ENCODE data around the gene ILF3. TPM values are rescaled to one million over a fixed set of nuclear protein-coding genes. Genes with fewer than 3 reads are reported as not detected.
"Not testable (repeated sequence)": the region's sequence is repeated elsewhere in the genome, so short reads cannot be mapped to it uniquely, and the experiment has no call there.

Gene ILF3
- total RNA-seq, 1 donor from 2014 or later, result 125 TPM

GRCh38 chr19:10662384-10663251 is 8.5 kb downstream of the ILF3 start:
- TF ChIP-seq, protein P1, sequence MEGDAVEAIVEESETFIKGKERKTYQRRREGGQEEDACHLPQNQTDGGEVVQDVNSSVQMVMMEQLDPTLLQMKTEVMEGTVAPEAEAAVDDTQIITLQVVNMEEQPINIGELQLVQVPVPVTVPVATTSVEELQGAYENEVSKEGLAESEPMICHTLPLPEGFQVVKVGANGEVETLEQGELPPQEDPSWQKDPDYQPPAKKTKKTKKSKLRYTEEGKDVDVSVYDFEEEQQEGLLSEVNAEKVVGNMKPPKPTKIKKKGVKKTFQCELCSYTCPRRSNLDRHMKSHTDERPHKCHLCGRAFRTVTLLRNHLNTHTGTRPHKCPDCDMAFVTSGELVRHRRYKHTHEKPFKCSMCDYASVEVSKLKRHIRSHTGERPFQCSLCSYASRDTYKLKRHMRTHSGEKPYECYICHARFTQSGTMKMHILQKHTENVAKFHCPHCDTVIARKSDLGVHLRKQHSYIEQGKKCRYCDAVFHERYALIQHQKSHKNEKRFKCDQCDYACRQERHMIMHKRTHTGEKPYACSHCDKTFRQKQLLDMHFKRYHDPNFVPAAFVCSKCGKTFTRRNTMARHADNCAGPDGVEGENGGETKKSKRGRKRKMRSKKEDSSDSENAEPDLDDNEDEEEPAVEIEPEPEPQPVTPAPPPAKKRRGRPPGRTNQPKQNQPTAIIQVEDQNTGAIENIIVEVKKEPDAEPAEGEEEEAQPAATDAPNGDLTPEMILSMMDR (conservative IDR thresholded peaks at IDR 0.05; ENCODE audit: low read depth, low read length), result no peak
- no peak for DNase-seq (ENCODE audit: low read depth)
- no peak overlapping the region for H3K4me3 ChIP-seq (ENCODE audit: low read depth, low read length)

- DNase-seq (ENCODE audit: low read depth); H3K4me3 ChIP-seq (ENCODE audit: low read depth, low read length): not testable (repeated sequence)
These were observed 9.1 kb downstream of the ILF3 start for GRCh38 chr19:10663252-10663563.

DNA sequence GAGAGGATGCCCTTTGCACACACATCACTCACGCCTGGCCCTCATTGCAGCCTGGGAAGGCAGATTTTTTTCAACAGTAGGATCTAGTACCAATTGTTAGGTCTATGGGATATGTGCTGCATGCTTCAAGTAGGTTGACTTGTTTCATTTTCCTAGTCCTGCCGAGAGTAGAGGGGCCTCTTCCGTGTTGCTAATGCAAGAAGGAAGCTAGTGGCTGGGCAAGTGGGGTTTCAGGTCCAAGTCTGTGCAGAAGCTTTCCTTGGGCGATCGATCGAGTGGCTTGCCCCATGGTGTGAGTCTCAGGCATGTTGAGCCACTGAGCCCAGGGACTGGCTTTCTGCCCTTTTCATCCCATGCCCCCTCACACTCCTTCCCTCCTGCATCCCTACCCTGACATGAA is 13.7 kb downstream of the ILF3 start:
- TF ChIP-seq, protein P1 (conservative IDR thresholded peaks at IDR 0.05; ENCODE audit: low read depth, low read length), result no peak
- no peak overlapping the region for H3K4me3 ChIP-seq (ENCODE audit: low read depth, low read length)
- DNase-seq (ENCODE audit: low read depth), result no peak

- no peak for DNase-seq (ENCODE audit: low read depth)
- TF ChIP-seq, protein P1 (conservative IDR thresholded peaks at IDR 0.05; ENCODE audit: low read depth, low read length), result no peak
- H3K4me3 ChIP-seq (ENCODE audit: low read depth, low read length), result no peak overlapping the region
These were observed 15.1 kb downstream of the ILF3 start for GRCh38 chr19:10669246-10669645.

DNA sequence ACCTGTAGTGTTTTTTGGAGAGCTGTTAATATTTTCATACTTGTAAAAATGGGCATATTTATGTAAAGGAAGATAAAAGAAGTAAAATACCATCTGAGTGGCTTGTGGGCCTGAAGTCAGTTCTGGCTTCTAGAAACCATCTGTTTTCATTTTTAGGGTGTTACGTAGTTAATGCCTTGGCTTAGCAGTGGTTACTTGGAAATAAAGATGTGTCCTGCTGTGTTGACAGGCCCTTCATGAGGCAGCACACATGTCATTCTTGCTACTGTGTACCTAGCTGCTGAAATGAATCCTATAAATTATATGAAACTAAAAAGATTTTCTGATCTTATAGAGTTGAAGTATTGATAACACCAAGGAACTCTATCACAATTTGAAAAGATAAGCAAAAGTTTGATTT is 16.0 kb downstream of the ILF3 start:
- H3K4me3 ChIP-seq (ENCODE audit: low read depth, low read length), result no peak overlapping the region
- no peak for DNase-seq (ENCODE audit: low read depth)
- TF ChIP-seq, protein P1 (conservative IDR thresholded peaks at IDR 0.05; ENCODE audit: low read depth, low read length), result no peak

GRCh38 chr19:10670876-10671804 is 17.0 kb downstream of the ILF3 start:
- no peak for DNase-seq (ENCODE audit: low read depth)
- TF ChIP-seq, protein P1 (conservative IDR thresholded peaks at IDR 0.05; ENCODE audit: low read depth, low read length), result no peak
- no peak overlapping the region for H3K4me3 ChIP-seq (ENCODE audit: low read depth, low read length)

GRCh38 chr19:10671922-10672321 is 17.8 kb downstream of the ILF3 start:
- DNase-seq (ENCODE audit: low read depth); H3K4me3 ChIP-seq (ENCODE audit: low read depth, low read length): not testable (repeated sequence)

DNA sequence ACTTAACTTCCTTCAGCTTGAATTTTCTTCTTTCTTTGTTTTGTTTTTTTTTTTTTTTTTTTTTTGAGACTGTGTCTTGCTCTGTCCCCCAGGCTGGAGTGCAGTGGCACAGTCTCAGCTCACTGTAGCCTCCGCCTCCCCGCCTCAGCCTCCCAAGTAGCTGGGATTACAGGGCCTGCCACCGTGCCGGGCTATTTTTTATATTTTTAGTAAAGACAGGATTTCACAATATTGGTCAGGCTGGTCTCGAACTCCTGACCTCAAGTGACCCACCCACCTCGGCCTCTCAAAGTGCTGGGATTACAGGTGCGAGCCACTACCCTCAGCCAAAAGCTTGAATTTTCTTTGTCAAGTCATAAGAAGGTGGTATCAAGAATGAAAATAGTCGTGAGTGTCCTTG is 21.1 kb downstream of the ILF3 start:
- not testable (repeated sequence) for DNase-seq (ENCODE audit: low read depth); H3K4me3 ChIP-seq (ENCODE audit: low read depth, low read length)

Data from epithelial cell of proximal tubule (primary cell).